SK-N-SH (cell line): ENCODE data around the gene DNAJA2. TPM values are rescaled to one million over a fixed set of nuclear protein-coding genes. Genes with fewer than 3 reads are reported as not detected.

Source experiments
- CTCF ChIA-PET: fragments of 300-600, 350-600 bp; formaldehyde crosslinking; extraction: SDS; loops from one replicate; lab custom pipeline; 2021; lab: Yijun Ruan, JAX
- POLR2A ChIA-PET: fragments of 350-600 bp; sonication (Branson Sonifier 250); formaldehyde crosslinking; extraction: SDS; loops from one replicate; lab custom pipeline; 2020; ENCODE audit warnings: antibody characterized with exemption, inconsistent platforms; lab: Yijun Ruan, JAX
- DNase-seq: peaks from one replicate; pipeline ENCODE4 v3.0.0; 2012
- H2AFZ ChIP-seq: fragments of 200-600 bp; sonication (generic); 2 replicates; pipeline ENCODE4 v1.8.1; 2016; ENCODE audit warnings: antibody characterized with exemption, mild to moderate bottlenecking, low read depth
- H3F3A ChIP-seq: fragments of 200-600 bp; sonication (generic); replicated peaks from 2 replicates; pipeline ENCODE3; 2016; ENCODE audit warnings: antibody characterized with exemption, mild to moderate bottlenecking; ENCODE audit not compliant: insufficient read depth
- H3K27ac ChIP-seq, 2 experiments: fragments of 200-500 bp in 1 of 2; fragments of 200-600 bp in 1 of 2; sonication (Bioruptor generic) in 1 of 2; sonication (generic), shearing (Covaris generic) in 1 of 2; 2 replicates each; pipeline versions ENCODE4 v1.5.1 to v1.6.1; 2014 to 2016; ENCODE audit warnings: low read depth in 2 of 2, inconsistent platforms in 1 of 2, low read length in 1 of 2, mild to moderate bottlenecking in 1 of 2, mixed read lengths in 1 of 2
- H3K27me3 ChIP-seq: fragments of 200-600 bp; sonication (generic), shearing (Covaris generic); 2 replicates; pipeline ENCODE4 v1.6.1; 2016; ENCODE audit warnings: mixed run types; ENCODE audit not compliant: insufficient read depth
- H3K36me3 ChIP-seq, 2 experiments: fragments of 200-500 bp in 1 of 2; fragments of 200-600 bp in 1 of 2; sonication (Bioruptor generic) in 1 of 2; sonication (generic) in 1 of 2; replicated peaks in 1 of 2; 2 replicates each; pipeline versions ENCODE3 to v1.5.1; 2014 to 2016; ENCODE audit warnings: low read length in 1 of 2, mild to moderate bottlenecking in 1 of 2; ENCODE audit not compliant: insufficient read depth in 2 of 2, control insufficient read depth in 1 of 2
- H3K4me1 ChIP-seq, 2 experiments: fragments of 200-500 bp in 1 of 2; fragments of 200-600 bp in 1 of 2; sonication (Bioruptor generic) in 1 of 2; sonication (generic), shearing (Covaris generic) in 1 of 2; 2 replicates each; pipeline versions ENCODE4 v1.5.1 to v1.6.1; 2014 to 2016; ENCODE audit warnings: low read depth in 1 of 2, low read length in 1 of 2, mixed run types in 1 of 2; ENCODE audit not compliant: insufficient read depth in 2 of 2, control insufficient read depth in 1 of 2
- H3K4me2 ChIP-seq: fragments of 200-600 bp; sonication (generic), shearing (Covaris generic); 2 replicates; pipeline ENCODE4 v1.6.1; 2017; ENCODE audit warnings: mixed run types
- H3K4me3 ChIP-seq, 2 experiments: fragments of 200-500 bp in 1 of 2; fragments of 200-600 bp in 1 of 2; sonication (Bioruptor generic) in 1 of 2; sonication (generic), shearing (Covaris generic) in 1 of 2; 2 replicates each; pipeline versions ENCODE4 v1.5.1 to v1.8.1; 2014 to 2016; ENCODE audit warnings: low read depth in 2 of 2, inconsistent platforms in 1 of 2, low read length in 1 of 2, mild to moderate bottlenecking in 1 of 2, mixed read lengths in 1 of 2, moderate library complexity in 1 of 2
- H3K79me2 ChIP-seq: fragments of 200-600 bp; sonication (generic); 2 replicates; pipeline ENCODE4 v1.8.1; 2017; ENCODE audit warnings: mild to moderate bottlenecking; ENCODE audit not compliant: insufficient read depth
- H3K9ac ChIP-seq: fragments of 200-600 bp; sonication (generic); 2 replicates; pipeline ENCODE4 v1.6.1; 2017; ENCODE audit warnings: mixed run types
- H3K9me2 ChIP-seq: fragments of 200-600 bp; sonication (generic); 2 replicates; pipeline ENCODE4 v1.6.1; 2017; ENCODE audit warnings: mixed run types
- H3K9me3 ChIP-seq: fragments of 200-600 bp; sonication (generic); 2 replicates; pipeline ENCODE4 v1.6.1; 2017; ENCODE audit warnings: mixed run types, mild to moderate bottlenecking, moderate library complexity
- H4K20me1 ChIP-seq: fragments of 200-600 bp; sonication (generic); 2 replicates; pipeline ENCODE4 v1.6.1; 2017; ENCODE audit warnings: mild to moderate bottlenecking, mixed run types; ENCODE audit not compliant: insufficient read depth
- EZH2phosphoT487 ChIP-seq: fragments of 200-600 bp; sonication (generic); IDR thresholded peaks from 2 replicates; pipeline ENCODE4 v1.6.1; 2017; ENCODE audit warnings: low read depth, mixed run types, mild to moderate bottlenecking, antibody characterized with exemption, moderate library complexity, borderline replicate concordance
- FOSL2 ChIP-seq: IDR thresholded peaks from 2 replicates; pipeline ENCODE4 v1.4.0; 2012; ENCODE audit warnings: low read depth, mild to moderate bottlenecking, moderate library complexity, borderline replicate concordance
- FOXJ3 ChIP-seq: sonication (generic); formaldehyde crosslinking; IDR thresholded peaks from 2 replicates; pipeline ENCODE4 v1.5.1; 2020; ENCODE audit warnings: mild to moderate bottlenecking, missing genetic modification reagents
- FOXM1 ChIP-seq: IDR thresholded peaks from 2 replicates; pipeline ENCODE4 v1.4.0; 2012; ENCODE audit warnings: low read depth, mild to moderate bottlenecking
- JUND ChIP-seq: IDR thresholded peaks from 2 replicates; pipeline ENCODE4 v1.4.0; 2012
- MEF2A ChIP-seq: IDR thresholded peaks from 2 replicates; pipeline ENCODE4 v1.4.0; 2012; ENCODE audit warnings: low read depth, borderline replicate concordance
- MXI1 ChIP-seq: IDR thresholded peaks from 2 replicates; pipeline ENCODE4 v1.6.1; 2012; ENCODE audit warnings: mild to moderate bottlenecking, low read depth, low read length, improper control_type of control experiment
- POLR2AphosphoS5 ChIP-seq: IDR thresholded peaks from 2 replicates; pipeline ENCODE4 v1.6.1; 2012; ENCODE audit warnings: low read depth, low read length
- RFX5 ChIP-seq: IDR thresholded peaks from 2 replicates; pipeline ENCODE4 v1.6.1; 2012; ENCODE audit warnings: mild to moderate bottlenecking, improper control_type of control experiment, low read length
- RXRA ChIP-seq: IDR thresholded peaks from 2 replicates; pipeline ENCODE4 v1.4.0; 2012; ENCODE audit warnings: low read depth, mild to moderate bottlenecking, borderline replicate concordance
- SIN3A ChIP-seq: IDR thresholded peaks from 2 replicates; pipeline ENCODE4 v1.6.1; 2012; ENCODE audit warnings: low read depth, mild to moderate bottlenecking, low read length, moderate library complexity, borderline replicate concordance
- SMC3 ChIP-seq: IDR thresholded peaks from 2 replicates; pipeline ENCODE4 v1.6.1; 2012; ENCODE audit warnings: low read depth, low read length, improper control_type of control experiment
- TAF1 ChIP-seq: IDR thresholded peaks from 2 replicates; pipeline ENCODE4 v1.6.1; 2012; ENCODE audit warnings: low read depth, mild to moderate bottlenecking, low read length, moderate library complexity, borderline replicate concordance
- TEAD4 ChIP-seq: IDR thresholded peaks from 2 replicates; pipeline ENCODE4 v1.4.0; 2012; ENCODE audit warnings: mild to moderate bottlenecking, borderline replicate concordance; ENCODE audit not compliant: insufficient read depth
- YY1 ChIP-seq: IDR thresholded peaks from 2 replicates; pipeline ENCODE4 v1.4.0; 2012; ENCODE audit warnings: low read depth, mild to moderate bottlenecking
- WGBS: methylation state at CpG from one replicate; pipeline ENCODE4 v1.1.6; 2017; ENCODE audit warnings: low lambda C conversion rate; 5-methylcytosine and 5-hydroxymethylcytosine counted together
- polyA plus RNA-seq, 3 experiments: library from polyadenylated mRNA; depleted of rRNA; stranded (reverse); fragments of >200 nt; gene quantifications; 2 replicates each; pipeline ENCODE4 v1.2.3, GENCODE V29; 2012
- TF ChIP-seq, protein P1 (sequence below): IDR thresholded peaks from 2 replicates; pipeline ENCODE4; 2012
- TF ChIP-seq, protein P2 (sequence below): IDR thresholded peaks from 2 replicates; pipeline ENCODE4 v1.4.0; 2012; ENCODE audit warnings: low read depth, borderline replicate concordance
- TF ChIP-seq, protein P3 (sequence below): IDR thresholded peaks from 2 replicates; pipeline ENCODE4 v1.4.0; 2012; ENCODE audit warnings: low read depth
- TF ChIP-seq, protein P4 (sequence below): fragments of 150-350 bp; IDR thresholded peaks from 2 replicates; pipeline ENCODE4 v1.6.1; 2017; ENCODE audit warnings: antibody characterized with exemption, low read length, low read depth, borderline replicate concordance

The DNAJA2 gene
- polyA plus RNA-seq, 1 of the 3 experiments (the other 2 are of a cell fraction) = 9.7 TPM

DNA sequence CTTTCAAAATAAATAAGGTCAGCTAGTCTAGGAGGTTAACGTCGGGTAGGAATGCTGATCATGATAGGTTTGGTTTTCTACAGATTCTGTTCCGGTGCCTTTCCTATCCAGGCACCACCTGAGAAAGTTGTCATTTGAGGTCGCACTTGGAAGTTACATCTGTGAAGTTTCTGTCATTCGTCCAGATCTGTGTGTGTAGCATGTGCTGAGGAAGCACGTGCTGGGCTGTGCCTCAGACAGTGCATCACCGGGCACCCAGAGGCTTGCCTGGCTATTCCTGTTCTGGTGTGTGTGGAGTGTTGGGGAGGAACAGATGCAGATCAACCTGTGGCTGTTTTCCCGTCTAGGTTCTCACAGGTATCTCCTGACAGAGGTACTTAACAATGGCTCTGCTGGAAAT lies 42.6 kb downstream of the DNAJA2 start:
- H2AFZ ChIP-seq = no peak overlapping the region
- TF ChIP-seq POLR2AphosphoS5 (no peak), JUND (no peak), RFX5 (no peak), SMC3 (no peak), MEF2A (no peak), EZH2phosphoT487 (no peak), FOXJ3 (CRISPR knock-in tag) (no peak), FOXM1 (no peak), TEAD4 (no peak), FOSL2 (no peak), RXRA (no peak), MXI1 (no peak), TAF1 (no peak), SIN3A (no peak), YY1 (no peak)
- TF ChIP-seq, protein P1, sequence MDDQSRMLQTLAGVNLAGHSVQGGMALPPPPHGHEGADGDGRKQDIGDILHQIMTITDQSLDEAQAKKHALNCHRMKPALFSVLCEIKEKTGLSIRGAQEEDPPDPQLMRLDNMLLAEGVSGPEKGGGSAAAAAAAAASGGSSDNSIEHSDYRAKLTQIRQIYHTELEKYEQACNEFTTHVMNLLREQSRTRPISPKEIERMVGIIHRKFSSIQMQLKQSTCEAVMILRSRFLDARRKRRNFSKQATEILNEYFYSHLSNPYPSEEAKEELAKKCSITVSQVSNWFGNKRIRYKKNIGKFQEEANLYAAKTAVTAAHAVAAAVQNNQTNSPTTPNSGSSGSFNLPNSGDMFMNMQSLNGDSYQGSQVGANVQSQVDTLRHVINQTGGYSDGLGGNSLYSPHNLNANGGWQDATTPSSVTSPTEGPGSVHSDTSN = no peak
- TF ChIP-seq, protein P2, sequence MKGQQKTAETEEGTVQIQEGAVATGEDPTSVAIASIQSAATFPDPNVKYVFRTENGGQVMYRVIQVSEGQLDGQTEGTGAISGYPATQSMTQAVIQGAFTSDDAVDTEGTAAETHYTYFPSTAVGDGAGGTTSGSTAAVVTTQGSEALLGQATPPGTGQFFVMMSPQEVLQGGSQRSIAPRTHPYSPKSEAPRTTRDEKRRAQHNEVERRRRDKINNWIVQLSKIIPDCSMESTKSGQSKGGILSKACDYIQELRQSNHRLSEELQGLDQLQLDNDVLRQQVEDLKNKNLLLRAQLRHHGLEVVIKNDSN = no peak
- TF ChIP-seq, protein P3, sequence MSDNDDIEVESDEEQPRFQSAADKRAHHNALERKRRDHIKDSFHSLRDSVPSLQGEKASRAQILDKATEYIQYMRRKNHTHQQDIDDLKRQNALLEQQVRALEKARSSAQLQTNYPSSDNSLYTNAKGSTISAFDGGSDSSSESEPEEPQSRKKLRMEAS = no peak
- TF ChIP-seq, protein P4, sequence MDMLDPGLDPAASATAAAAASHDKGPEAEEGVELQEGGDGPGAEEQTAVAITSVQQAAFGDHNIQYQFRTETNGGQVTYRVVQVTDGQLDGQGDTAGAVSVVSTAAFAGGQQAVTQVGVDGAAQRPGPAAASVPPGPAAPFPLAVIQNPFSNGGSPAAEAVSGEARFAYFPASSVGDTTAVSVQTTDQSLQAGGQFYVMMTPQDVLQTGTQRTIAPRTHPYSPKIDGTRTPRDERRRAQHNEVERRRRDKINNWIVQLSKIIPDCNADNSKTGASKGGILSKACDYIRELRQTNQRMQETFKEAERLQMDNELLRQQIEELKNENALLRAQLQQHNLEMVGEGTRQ = no peak
- WGBS = 96% methylated on average over 8 of the region's 8 CpGs
- DNase-seq = no peak
- H3K4me2 ChIP-seq = no peak overlapping the region
- H3K9me2 ChIP-seq = no peaks in the 10 kb centered on the region
- H3F3A ChIP-seq = no peaks in the 10 kb centered on the region
- no peaks in the 10 kb centered on the region for H3K27me3 ChIP-seq
- no peak overlapping the region for H3K27ac ChIP-seq
- POLR2A ChIA-PET = no interaction called here
- no peaks in the 10 kb centered on the region for H4K20me1 ChIP-seq
- CTCF ChIA-PET = interaction anchor here (0.9 to 6.5 kb wide), 17 partner anchors 11 to 1234 kb away, joined by 3 to 71 read pairs (median 6); no protein-coding TSS in a partner anchor
- H3K79me2 ChIP-seq = no peaks in the 10 kb centered on the region
- H3K9ac ChIP-seq = no peak overlapping the region
- no peaks in the 10 kb centered on the region for H3K4me1 ChIP-seq
- H3K4me3 ChIP-seq = no peak overlapping the region
- H3K9me3 ChIP-seq = no peaks in the 10 kb centered on the region
- peaks cover 5 to 18% of the 10 kb centered on the region in 2 experiments for H3K36me3 ChIP-seq
